ENCODE results near the gene ENHO.
"Not testable (repeated sequence)": the region's sequence is repeated elsewhere in the genome, so short reads cannot be mapped to it uniquely, and the experiment has no call there.

Gene ENHO

GRCh38 chr9:34555500-34555899, 32.7 kb upstream of the ENHO start:
- no peak for DNase-seq (ENCODE audit: low read depth in 2 of 2)

- no peak for DNase-seq (ENCODE audit: low read depth in 2 of 2)
Observed at GRCh38 chr9:34555002-34555348, 32.2 kb upstream of the ENHO start.

GRCh38 chr9:34554211-34555001, 31.6 kb upstream of the ENHO start:
- no peak for DNase-seq (ENCODE audit: low read depth in 2 of 2)

GRCh38 chr9:34553511-34554021, 30.8 kb upstream of the ENHO start:
- DNase-seq (ENCODE audit: low read depth in 2 of 2), result no peak

GRCh38 chr9:34552986-34553385, 30.2 kb upstream of the ENHO start:
- no peak for DNase-seq (ENCODE audit: low read depth in 2 of 2)

- DNase-seq (ENCODE audit: low read depth in 2 of 2), result no peak
Observed at GRCh38 chr9:34552606-34552981, 29.8 kb upstream of the ENHO start.

- no peak for DNase-seq (ENCODE audit: low read depth in 2 of 2)
Observed at GRCh38 chr9:34551751-34552605, 29.2 kb upstream of the ENHO start.

GRCh38 chr9:34550681-34551270, 28.0 kb upstream of the ENHO start:
- DNase-seq (ENCODE audit: low read depth in 2 of 2), result no peak

GRCh38 chr9:34550016-34550680, 27.4 kb upstream of the ENHO start:
- DNase-seq (ENCODE audit: low read depth in 2 of 2), result no peak

- no peak for DNase-seq (ENCODE audit: low read depth in 2 of 2)
Observed at GRCh38 chr9:34549407-34549732, 26.6 kb upstream of the ENHO start.

GRCh38 chr9:34547960-34548611, 25.3 kb upstream of the ENHO start:
- DNase-seq (ENCODE audit: low read depth in 2 of 2), result peak in 1 of 2 donors; percentile 19

GRCh38 chr9:34546834-34547827, 24.3 kb upstream of the ENHO start:
- DNase-seq (ENCODE audit: low read depth in 2 of 2), result peak; percentile 42 to 55

- no peak for DNase-seq (ENCODE audit: low read depth in 2 of 2)
Observed at GRCh38 chr9:34546102-34546833, 23.5 kb upstream of the ENHO start.

- no peak for DNase-seq (ENCODE audit: low read depth in 2 of 2)
Observed at GRCh38 chr9:34545497-34545896, 22.7 kb upstream of the ENHO start.

GRCh38 chr9:34544035-34544434, 21.2 kb upstream of the ENHO start:
- DNase-seq (ENCODE audit: low read depth in 2 of 2), result no peak

GRCh38 chr9:34541540-34541939, 18.8 kb upstream of the ENHO start:
- no peak for DNase-seq (ENCODE audit: low read depth in 2 of 2)

GRCh38 chr9:34540827-34541226, 18.0 kb upstream of the ENHO start:
- DNase-seq (ENCODE audit: low read depth in 2 of 2), result no peak

GRCh38 chr9:34536685-34537084, 13.9 kb upstream of the ENHO start:
- no peak for DNase-seq (ENCODE audit: low read depth in 2 of 2)

- not testable (repeated sequence) for DNase-seq (ENCODE audit: low read depth in 2 of 2)
Observed at GRCh38 chr9:34532041-34532440, 9.3 kb upstream of the ENHO start.

GRCh38 chr9:34526026-34526425, 3.2 kb upstream of the ENHO start:
- no peak for DNase-seq (ENCODE audit: low read depth in 2 of 2)

All from stimulated activated CD4-positive, alpha-beta T cell treated with anti-CD3 and anti-CD28 coated beads, Interleukin-15, amount 100 ng/mL, for 48 hours (primary cell).